Activated CD4-positive, alpha-beta memory T cell treated with anti-CD3 and anti-CD28 coated beads, Interleukin-2, amount 10 ng/mL, durations not matched to agents 7 days and 5 days (primary cell): ENCODE results near the gene FXN. TPM values are rescaled to one million over a fixed set of nuclear protein-coding genes. Genes with fewer than 3 reads are reported as not detected.

Experiments used
- CTCF ChIA-PET: fragments of 350-600 bp; sonication (Branson Sonifier 250); formaldehyde crosslinking; loops from one replicate; lab custom pipeline; 2021; ENCODE audit warnings: antibody characterized with exemption, inconsistent platforms; lab: Charles Lee
- POLR2A ChIA-PET: fragments of 350-600 bp; sonication (Branson Sonifier 250); formaldehyde crosslinking; loops from one replicate; lab custom pipeline; 2021; ENCODE audit warnings: antibody characterized with exemption; lab: Charles Lee
- DNase-seq: peaks from one replicate; pipeline ENCODE4 v3.0.0-alpha.2; 2020
- H3K27ac Mint-ChIP-seq: one replicate; pipeline ENCODE4 v1.8.0; 2021; ENCODE audit warnings: mild to moderate bottlenecking, mixed read lengths
- H3K27me3 Mint-ChIP-seq: one replicate; pipeline ENCODE4 v1.8.0; 2021; ENCODE audit warnings: mixed read lengths
- H3K36me3 Mint-ChIP-seq: one replicate; pipeline ENCODE4 v1.8.0; 2021; ENCODE audit warnings: low read depth, mixed read lengths
- H3K4me1 Mint-ChIP-seq: one replicate; pipeline ENCODE4 v1.8.0; 2021; ENCODE audit warnings: mixed read lengths
- H3K4me3 Mint-ChIP-seq: one replicate; pipeline ENCODE4 v1.8.0; 2021; ENCODE audit warnings: mild to moderate bottlenecking, mixed read lengths
- H3K9me3 Mint-ChIP-seq: one replicate; pipeline ENCODE4 v1.8.0; 2021; ENCODE audit warnings: mixed read lengths
- total RNA-seq, 2 experiments: library from RNA; stranded (reverse); gene quantifications; one replicate each; pipeline ENCODE4 v1.2.3, GENCODE V29; 2021

FXN gene
- total RNA-seq, 2 experiments from 2014 or later: 21.8 to 22.5 TPM

- Mint-ChIP-seq H3K27ac (no peak overlapping the region), H3K4me3 (no peak overlapping the region), H3K4me1 (no peaks in the 10 kb centered on the region), H3K36me3 (no peaks in the 10 kb centered on the region), H3K27me3 (peaks cover 2% of the 10 kb centered on the region), H3K9me3 (no peaks in the 10 kb centered on the region)
- CTCF ChIA-PET: interaction anchor here (0.6 to 1.7 kb wide), 3 partner anchors 19 to 122 kb away, joined by 3 to 4 read pairs (median 4); no protein-coding TSS in a partner anchor
- DNase-seq: no peak
- POLR2A ChIA-PET: interaction anchor here (2.0 kb wide), 1 partner anchor 18 kb away, joined by 5 read pairs; no protein-coding TSS in a partner anchor
Observed at GRCh38 chr9:69139596-69139995, 104.0 kb downstream of the FXN start.

GRCh38 chr9:69140123-69140735 is 104.7 kb downstream of the FXN start:
- Mint-ChIP-seq H3K36me3 (no peaks in the 10 kb centered on the region), H3K27me3 (peaks cover 2% of the 10 kb centered on the region), H3K4me3 (no peak overlapping the region), H3K27ac (no peak overlapping the region), H3K4me1 (no peaks in the 10 kb centered on the region), H3K9me3 (no peaks in the 10 kb centered on the region)
- POLR2A ChIA-PET: interaction anchor here (2.0 kb wide), 1 partner anchor 18 kb away, joined by 5 read pairs; no protein-coding TSS in a partner anchor
- CTCF ChIA-PET: interaction anchor here (0.6 to 1.7 kb wide), 2 partner anchors 18 to 122 kb away, joined by 3 to 4 read pairs; no protein-coding TSS in a partner anchor
- no peak for DNase-seq

GRCh38 chr9:69141851-69142250 is 106.3 kb downstream of the FXN start:
- H3K9me3 Mint-ChIP-seq: no peaks in the 10 kb centered on the region
- no peak overlapping the region for H3K27ac Mint-ChIP-seq
- peaks cover 2% of the 10 kb centered on the region for H3K27me3 Mint-ChIP-seq
- H3K4me1 Mint-ChIP-seq: no peaks in the 10 kb centered on the region
- no peak for DNase-seq
- ChIA-PET CTCF (interaction anchor here (1.2 kb wide), 1 partner anchor 44 kb away, joined by 5 read pairs; no protein-coding TSS in a partner anchor), POLR2A (no interaction called here)
- H3K36me3 Mint-ChIP-seq: no peaks in the 10 kb centered on the region
- H3K4me3 Mint-ChIP-seq: no peak overlapping the region

- Mint-ChIP-seq H3K4me3 (no peak overlapping the region), H3K4me1 (no peaks in the 10 kb centered on the region), H3K27ac (no peak overlapping the region), H3K27me3 (peaks cover 2% of the 10 kb centered on the region), H3K36me3 (no peaks in the 10 kb centered on the region), H3K9me3 (no peaks in the 10 kb centered on the region)
- ChIA-PET POLR2A (no interaction called here), CTCF (no interaction called here)
- no peak for DNase-seq
Observed at GRCh38 chr9:69143291-69143690, 107.7 kb downstream of the FXN start.

GRCh38 chr9:69145144-69145715 is 109.7 kb downstream of the FXN start:
- ChIA-PET CTCF (no interaction called here), POLR2A (no interaction called here)
- H3K4me3 Mint-ChIP-seq: no peak overlapping the region
- H3K27ac Mint-ChIP-seq: no peak overlapping the region
- H3K9me3 Mint-ChIP-seq: no peaks in the 10 kb centered on the region
- H3K4me1 Mint-ChIP-seq: no peaks in the 10 kb centered on the region
- no peaks in the 10 kb centered on the region for H3K36me3 Mint-ChIP-seq
- peaks cover 2% of the 10 kb centered on the region for H3K27me3 Mint-ChIP-seq
- no peak for DNase-seq

- Mint-ChIP-seq H3K9me3 (no peaks in the 10 kb centered on the region), H3K4me3 (no peak overlapping the region), H3K27ac (no peak overlapping the region), H3K4me1 (no peaks in the 10 kb centered on the region), H3K36me3 (no peaks in the 10 kb centered on the region), H3K27me3 (peaks cover 2% of the 10 kb centered on the region)
- ChIA-PET CTCF (interaction anchor here (2.7 kb wide), 1 partner anchor 11 kb away, joined by 9 read pairs; no protein-coding TSS in a partner anchor), POLR2A (no interaction called here)
- DNase-seq: no peak
Observed at GRCh38 chr9:69147041-69147834, 111.7 kb downstream of the FXN start.

GRCh38 chr9:69149321-69149807 is 113.8 kb downstream of the FXN start:
- Mint-ChIP-seq H3K4me3 (no peak overlapping the region), H3K9me3 (no peaks in the 10 kb centered on the region), H3K4me1 (no peaks in the 10 kb centered on the region), H3K27me3 (peaks cover 2% of the 10 kb centered on the region), H3K36me3 (no peaks in the 10 kb centered on the region), H3K27ac (no peak overlapping the region)
- POLR2A ChIA-PET: no interaction called here
- CTCF ChIA-PET: interaction anchor here (0.9 kb wide), 1 partner anchor 44 kb away, joined by 4 read pairs; no protein-coding TSS in a partner anchor
- DNase-seq: no peak

Other genes with a start within 250 kb of the FXN start
- not detected for gene PRKACG, start 21.6 kb upstream of the FXN start, total RNA-seq
- 10 to 100 TPM; 37.2 to 37.9 TPM for gene TJP2, start 138.5 kb downstream of the FXN start, total RNA-seq